NCI-H2171 treated with DMSO at 0.1 percent for 48 hours (cell line): ENCODE data around the gene RBM17.
"Not testable (repeated sequence)": the region's sequence is repeated elsewhere in the genome, so short reads cannot be mapped to it uniquely, and the experiment has no call there.

Experiments used
- DNase-seq: peaks from one replicate; lab custom pipeline; 2025; lab: John Stamatoyannopoulos, UW

The RBM17 gene

DNA sequence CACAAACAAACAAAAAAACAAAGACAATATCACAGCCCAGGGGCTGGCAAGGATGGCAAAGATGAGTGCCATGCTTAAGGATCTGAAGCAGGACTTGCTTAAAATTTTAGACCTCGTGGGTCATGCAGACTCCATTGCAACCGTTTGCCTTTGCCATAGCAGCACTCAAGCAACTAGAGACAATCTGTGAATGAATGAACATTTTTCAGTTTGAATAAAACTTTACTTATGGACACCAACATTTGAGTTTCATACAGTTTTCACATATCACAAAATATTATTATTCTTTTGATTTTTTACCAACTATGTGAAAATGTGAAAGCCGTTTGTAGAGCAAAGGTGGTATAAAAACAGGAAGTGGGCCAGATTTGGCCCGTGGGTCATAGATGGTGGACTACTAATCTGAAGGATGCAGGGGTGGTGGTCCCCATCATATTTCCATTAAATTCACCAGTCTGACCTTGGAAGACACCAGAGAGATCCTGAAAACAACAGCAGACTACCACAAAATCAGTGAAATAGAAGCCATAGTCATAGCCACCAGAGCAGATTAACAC, 8.3 kb upstream of the RBM17 start:
- DNase-seq = no peak

DNA sequence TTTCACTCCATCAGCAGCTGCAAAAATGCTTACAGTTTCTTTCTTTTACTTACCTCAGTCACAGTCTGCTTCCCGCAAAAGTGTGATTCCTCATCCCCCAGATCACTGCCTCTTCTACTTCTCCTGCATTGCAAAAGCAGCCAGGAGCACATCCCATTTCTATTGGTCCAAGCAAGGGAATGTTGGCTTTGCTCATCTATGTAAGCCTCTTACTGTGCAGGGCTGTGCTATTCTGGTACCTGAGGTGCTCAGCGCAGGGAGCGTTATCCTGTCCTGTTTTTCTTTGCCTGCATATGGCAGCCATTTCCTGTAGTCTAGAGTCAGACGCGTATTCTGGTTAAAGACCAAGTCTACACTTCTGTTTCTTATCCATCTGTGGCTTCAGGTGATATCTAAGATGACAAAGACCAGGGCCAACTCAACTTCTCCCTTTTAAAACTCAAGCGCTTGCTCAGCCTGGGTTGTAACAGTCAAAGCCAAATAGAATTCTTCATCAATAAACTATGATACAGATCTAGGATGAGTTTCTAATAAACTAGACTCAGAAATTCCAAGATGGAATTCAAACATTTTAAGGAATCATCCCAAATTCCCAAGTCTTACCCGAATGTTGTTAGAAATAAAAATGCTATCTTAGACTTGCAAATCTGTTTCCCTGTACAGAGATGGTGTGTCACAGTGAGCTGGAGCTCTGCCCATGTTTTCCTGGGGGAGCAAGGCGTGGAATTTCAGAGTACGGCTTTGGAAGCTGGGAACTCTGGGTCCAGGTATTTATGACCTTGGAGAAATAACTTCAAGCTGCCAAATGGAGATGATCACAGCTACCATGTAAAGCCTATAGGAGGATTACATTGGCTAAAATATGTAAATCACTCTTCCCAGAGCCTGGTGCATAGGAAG, 6.1 kb upstream of the RBM17 start:
- no peak for DNase-seq

- no peak for DNase-seq
These were observed 5.0 kb upstream of the RBM17 start for GRCh38 chr10:6083523-6084475.

DNA sequence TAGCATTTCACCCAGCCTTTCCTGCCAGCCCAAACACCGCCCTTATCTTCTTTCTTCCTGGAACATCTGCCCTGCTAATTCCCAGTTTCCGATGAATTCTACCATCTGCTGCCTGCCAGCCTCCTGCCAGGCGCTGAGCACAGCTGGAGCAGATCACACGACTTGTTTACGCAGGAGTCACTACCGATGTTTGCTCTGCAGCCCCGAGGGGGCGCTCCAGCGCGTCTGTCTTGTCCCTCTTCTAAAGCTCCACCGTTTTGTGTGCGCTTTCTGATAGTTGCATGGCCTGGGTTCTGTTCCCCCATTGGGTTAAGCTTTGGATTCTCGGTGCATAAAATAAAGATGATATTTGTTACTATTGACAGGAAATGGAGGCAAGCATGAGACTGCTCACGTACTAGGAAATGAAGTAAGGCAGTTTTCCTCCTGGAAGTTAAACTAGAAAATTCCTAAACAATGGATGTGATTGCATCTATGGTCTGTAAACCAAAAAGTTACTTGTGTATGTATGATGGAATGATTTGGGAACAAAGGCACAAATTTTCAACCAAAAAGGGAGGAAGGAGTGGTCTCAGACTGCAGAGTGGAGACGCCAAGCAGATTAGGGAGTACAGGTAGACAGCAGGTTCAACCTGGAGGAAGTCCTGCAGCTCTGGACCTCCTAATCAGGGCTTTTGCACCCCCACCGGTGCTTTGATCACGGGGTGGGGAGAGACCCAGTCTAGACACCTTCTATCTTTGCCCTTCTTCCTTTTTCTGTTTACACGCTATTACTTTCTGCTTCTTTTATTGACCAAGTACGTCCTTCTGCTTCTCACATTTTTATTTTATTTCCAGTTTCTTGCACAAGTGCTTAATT, 2.2 kb upstream of the RBM17 start:
- peak; percentile 93 for DNase-seq

- DNase-seq = peak; percentile 10
These were observed 743 bp downstream of the RBM17 start for GRCh38 chr10:6089334-6090219.

- no peak for DNase-seq
These were observed 2.8 kb downstream of the RBM17 start for GRCh38 chr10:6091630-6092029.

DNA sequence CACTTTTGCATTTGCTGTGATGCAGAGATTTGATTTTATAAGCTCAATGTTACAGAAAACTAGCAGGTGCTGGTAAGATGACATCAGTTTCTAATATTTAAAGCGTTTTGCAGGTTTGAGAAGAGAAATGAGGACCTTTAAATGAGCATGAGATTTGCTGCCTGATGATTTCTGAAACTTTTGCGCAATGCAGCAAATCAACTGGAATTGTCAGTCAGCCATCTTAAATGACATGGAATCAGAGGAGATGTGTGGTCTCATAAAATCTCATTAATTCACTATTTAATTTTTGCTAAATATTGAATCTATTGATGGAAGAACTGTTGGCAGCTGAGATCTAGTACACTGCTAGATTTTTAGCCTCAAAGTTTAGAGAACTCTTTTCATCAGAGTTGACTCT, 3.9 kb downstream of the RBM17 start:
- no peak for DNase-seq

DNA sequence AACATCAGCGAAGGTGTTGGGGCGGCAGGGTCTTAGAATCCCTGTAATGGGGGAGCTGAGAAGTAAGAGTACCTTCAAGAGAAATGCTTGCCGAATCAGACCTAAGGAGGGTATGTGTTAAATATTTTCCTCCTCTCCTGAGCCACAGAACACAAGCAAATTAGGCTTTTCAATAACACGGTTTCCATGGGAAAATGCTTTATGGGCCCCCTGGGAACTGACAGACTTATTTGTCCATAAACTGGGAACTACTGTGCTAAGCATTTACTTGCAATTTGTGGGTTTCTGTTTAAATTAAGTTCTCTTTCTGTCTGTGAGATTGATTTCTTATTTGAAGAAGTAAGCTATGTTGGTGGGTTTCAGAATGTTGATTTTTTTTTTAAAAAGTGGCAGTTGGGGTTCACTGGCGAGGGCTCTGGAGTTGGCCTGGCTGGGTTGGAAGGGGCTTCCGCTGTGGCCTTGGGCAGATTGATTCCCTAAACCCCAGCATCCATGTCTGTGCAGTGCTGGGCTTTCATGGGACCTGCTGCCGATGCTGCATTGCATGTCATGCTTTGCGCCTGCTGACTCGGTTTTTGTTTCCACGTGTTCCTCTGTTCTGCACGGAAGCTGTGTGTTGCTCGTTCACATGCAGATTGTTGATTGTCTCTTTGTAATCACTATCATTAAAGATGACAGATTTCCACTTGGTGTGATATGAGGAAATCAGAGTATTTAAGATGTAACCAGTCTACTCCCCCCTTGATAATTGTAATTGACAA, 7.2 kb downstream of the RBM17 start:
- no peak for DNase-seq

DNA sequence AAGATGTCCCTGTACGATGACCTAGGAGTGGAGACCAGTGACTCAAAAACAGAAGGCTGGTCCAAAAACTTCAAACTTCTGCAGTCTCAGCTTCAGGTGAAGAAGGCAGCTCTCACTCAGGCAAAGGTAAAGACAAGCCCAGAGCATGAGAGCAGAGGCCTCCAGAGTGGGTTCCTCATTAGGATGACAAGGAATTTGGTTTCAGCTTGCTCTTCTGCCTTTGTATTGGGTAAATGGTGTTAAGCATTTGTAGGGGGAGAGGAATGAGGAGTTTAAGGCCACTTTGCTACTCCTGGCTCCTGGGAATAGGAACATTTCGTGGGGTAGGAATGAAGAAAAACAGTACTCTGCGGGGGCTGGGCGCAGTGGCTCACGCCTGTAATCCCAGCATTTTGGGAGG, 8.2 kb downstream of the RBM17 start:
- DNase-seq = no peak

DNA sequence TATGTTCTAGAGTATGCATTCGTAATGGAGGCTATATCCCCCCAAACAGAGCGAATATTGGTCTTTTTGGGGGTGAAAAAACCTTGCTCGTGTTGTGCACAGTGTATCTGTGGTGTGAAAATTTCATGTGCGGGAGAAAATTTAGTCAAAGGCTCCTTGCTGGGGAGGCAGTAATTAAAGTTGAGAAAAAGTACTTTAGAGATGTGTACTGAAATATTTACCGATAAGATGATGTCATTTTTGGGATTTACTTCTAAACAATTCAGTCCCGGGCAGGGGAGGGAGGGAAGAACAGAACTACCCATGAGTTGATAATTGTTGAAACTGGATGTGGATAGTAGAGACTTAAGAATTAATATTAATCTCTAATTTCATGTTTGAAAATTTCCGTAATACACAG, 9.3 kb downstream of the RBM17 start:
- DNase-seq = no peak

- DNase-seq = no peak
These were observed 11.5 kb downstream of the RBM17 start for GRCh38 chr10:6100370-6100769.

GRCh38 chr10:6101181-6101580, 12.3 kb downstream of the RBM17 start:
- DNase-seq = peak; percentile 71

DNA sequence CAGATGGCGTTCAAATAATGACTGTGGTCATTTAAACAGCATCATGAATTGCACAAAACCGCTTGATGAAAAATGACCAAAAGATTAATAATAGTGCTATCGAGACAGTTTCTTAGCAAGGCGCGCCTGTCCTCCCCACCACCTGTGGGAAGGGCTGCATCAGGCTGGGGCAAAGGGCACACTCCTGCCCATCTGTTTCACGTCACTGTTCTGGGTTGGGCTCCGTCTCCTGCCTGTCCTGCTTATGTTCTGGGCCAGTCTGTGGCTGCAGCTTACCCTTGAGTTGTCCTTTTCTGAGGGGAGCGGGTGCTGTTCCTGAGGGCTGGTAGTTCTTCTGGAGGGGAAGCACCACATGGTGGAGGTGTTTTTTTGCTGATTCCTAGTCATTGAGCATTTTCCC, 13.3 kb downstream of the RBM17 start:
- DNase-seq = no peak

GRCh38 chr10:6103591-6103990, 14.8 kb downstream of the RBM17 start:
- DNase-seq = no peak

- DNase-seq = not testable (repeated sequence)
These were observed 18.8 kb downstream of the RBM17 start for GRCh38 chr10:6107616-6108015.

- DNase-seq = no peak
These were observed 19.2 kb downstream of the RBM17 start for GRCh38 chr10:6108072-6108471.

- DNase-seq = peak; percentile 39
These were observed 20.0 kb downstream of the RBM17 start for GRCh38 chr10:6108631-6109443.

DNA sequence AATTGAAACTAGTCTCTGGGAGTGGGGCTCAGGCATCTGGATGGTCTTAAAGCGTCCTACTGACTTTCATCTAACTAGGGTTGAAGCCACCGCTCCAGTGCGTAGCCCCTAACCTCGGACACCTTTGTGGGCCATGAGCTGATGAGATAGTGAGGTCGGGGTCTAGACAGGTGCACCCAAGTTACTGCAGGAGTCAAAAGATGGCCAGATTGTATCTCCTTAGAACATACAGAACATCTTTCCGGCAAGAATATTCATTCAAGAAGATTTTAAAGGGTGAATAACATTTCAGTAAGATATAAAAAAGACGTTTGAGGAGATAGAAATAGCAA, 20.6 kb downstream of the RBM17 start:
- DNase-seq = no peak

DNA sequence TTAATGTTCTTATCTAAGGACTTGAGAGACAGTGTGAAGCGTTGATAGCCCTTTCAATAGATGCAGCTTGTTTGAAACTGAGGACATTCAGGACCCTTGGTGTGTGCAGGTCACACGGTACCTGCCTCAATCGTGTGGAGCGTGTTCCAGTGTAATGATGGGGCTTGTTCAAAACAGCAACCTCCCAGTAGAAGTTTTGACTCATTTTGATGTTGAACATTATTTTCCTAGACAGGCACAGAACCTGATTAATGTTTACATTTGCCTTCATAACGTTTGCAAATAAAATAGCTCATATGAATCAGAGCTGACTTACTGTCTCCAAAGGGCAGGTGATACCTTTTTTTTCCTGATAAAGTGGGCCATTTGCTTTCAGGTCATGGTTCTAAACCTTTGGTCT, 21.3 kb downstream of the RBM17 start:
- no peak for DNase-seq
